Upper lobe of right lung (tissue), 1 donor: Measurements from ENCODE around the gene ITIH6. TPM values are rescaled to one million over a fixed set of nuclear protein-coding genes. Genes with fewer than 3 reads are reported as not detected.

Source experiments
- ATAC-seq: fragments of 200-7000 bp; cut with Tn5 transposase; one replicate; pipeline ENCODE4 v1.9.1; 2020; ENCODE audit warnings: mild to moderate bottlenecking, moderate library complexity
- DNase-seq: peaks from one replicate; pipeline ENCODE4 v3.0.0-alpha.2; 2020
- H3K27ac ChIP-seq: fragments of 200-600 bp; one replicate; pipeline ENCODE4 v1.8.0; 2022
- H3K27me3 ChIP-seq: fragments of 200-600 bp; one replicate; pipeline ENCODE4 v1.8.0; 2022; ENCODE audit warnings: mild to moderate bottlenecking
- H3K36me3 ChIP-seq: fragments of 200-600 bp; one replicate; pipeline ENCODE4 v1.8.0; 2022
- H3K4me1 ChIP-seq: fragments of 200-600 bp; one replicate; pipeline ENCODE4 v1.8.0; 2022
- H3K4me3 ChIP-seq: fragments of 200-600 bp; one replicate; pipeline ENCODE4 v1.8.0; 2022; ENCODE audit warnings: mild to moderate bottlenecking
- H3K9me3 ChIP-seq: fragments of 200-600 bp; one replicate; pipeline ENCODE4 v1.8.0; 2022
- intact Hi-C: fragments of 100-400 bp; cut with DNase I; formaldehyde crosslinking; loops from one replicate; pipeline ENCODE4 v1.11.0; 2022
- total RNA-seq: library from RNA; stranded (reverse); fragmentation: NEBNext Ultra II Directional; extraction: Animal tissue kit (Norgen Biotek cat#: 25700); gene quantifications from one replicate; pipeline ENCODE4 v1.2.1, GENCODE V29; 2021
- TF ChIP-seq, protein P1 (sequence below): fragments of 200-600 bp; IDR thresholded peaks from one replicate; pipeline ENCODE4 v1.8.0; 2022; ENCODE audit warnings: antibody characterized with exemption
- donor health status: DM: no; HTN: yes; CAD: no; lungs with severe emphysema.

Gene ITIH6
- total RNA-seq, 1 donor from 2014 or later: not detected

DNA sequence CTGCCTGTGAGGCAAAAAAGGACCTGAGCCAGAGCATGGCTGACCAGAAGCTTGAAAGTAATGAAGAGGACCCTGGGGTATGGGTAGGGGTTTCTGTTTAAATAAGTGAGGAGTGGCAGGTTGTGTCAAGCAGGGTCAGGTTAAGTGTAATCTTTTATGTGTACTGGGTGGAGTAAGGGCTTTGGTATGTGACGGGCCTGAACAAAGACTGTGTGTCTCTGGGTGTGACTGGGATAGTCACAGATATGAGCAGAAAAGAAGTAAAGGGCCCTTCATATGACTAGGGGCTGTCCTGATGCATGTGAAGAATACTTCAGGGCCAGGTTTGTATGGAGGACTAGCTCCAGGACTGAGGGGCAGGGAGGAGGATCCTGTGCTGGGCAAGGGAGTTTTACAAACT is 82.4 kb downstream of the ITIH6 start:
- TF ChIP-seq, protein P1, sequence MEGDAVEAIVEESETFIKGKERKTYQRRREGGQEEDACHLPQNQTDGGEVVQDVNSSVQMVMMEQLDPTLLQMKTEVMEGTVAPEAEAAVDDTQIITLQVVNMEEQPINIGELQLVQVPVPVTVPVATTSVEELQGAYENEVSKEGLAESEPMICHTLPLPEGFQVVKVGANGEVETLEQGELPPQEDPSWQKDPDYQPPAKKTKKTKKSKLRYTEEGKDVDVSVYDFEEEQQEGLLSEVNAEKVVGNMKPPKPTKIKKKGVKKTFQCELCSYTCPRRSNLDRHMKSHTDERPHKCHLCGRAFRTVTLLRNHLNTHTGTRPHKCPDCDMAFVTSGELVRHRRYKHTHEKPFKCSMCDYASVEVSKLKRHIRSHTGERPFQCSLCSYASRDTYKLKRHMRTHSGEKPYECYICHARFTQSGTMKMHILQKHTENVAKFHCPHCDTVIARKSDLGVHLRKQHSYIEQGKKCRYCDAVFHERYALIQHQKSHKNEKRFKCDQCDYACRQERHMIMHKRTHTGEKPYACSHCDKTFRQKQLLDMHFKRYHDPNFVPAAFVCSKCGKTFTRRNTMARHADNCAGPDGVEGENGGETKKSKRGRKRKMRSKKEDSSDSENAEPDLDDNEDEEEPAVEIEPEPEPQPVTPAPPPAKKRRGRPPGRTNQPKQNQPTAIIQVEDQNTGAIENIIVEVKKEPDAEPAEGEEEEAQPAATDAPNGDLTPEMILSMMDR: no peak
- Histone ChIP-seq H3K27me3 (no peaks in the 10 kb centered on the region), H3K4me3 (no peak overlapping the region), H3K36me3 (no peaks in the 10 kb centered on the region), H3K27ac (no peak overlapping the region), H3K4me1 (no peaks in the 10 kb centered on the region), H3K9me3 (no peaks in the 10 kb centered on the region)
- ATAC-seq (no peak), DNase-seq (no peak)
- intact Hi-C loops: no loop called here

DNA sequence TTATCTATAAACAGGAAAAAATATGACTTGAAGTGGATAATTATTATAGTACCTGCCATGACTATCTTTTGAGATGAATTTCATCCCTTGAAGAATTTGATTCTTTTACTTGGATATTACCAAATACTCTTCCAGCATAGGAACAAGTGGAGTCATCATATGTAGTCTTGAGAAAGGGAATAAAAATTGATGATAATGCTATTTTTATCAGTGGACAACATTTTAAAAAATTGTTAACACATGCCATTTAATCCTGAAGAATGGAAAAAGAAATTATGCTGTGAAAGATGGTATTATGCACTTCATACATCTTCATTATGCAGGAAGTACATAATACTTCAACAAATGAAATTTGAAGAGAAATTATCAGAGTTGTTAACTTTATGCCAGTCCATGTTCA is 83.6 kb downstream of the ITIH6 start:
- Histone ChIP-seq H3K4me3 (no peak overlapping the region), H3K36me3 (no peaks in the 10 kb centered on the region), H3K27ac (no peak overlapping the region), H3K4me1 (no peaks in the 10 kb centered on the region), H3K27me3 (no peaks in the 10 kb centered on the region), H3K9me3 (no peaks in the 10 kb centered on the region)
- TF ChIP-seq, protein P1: no peak
- ATAC-seq (no peak), DNase-seq (no peak)
- intact Hi-C loops: no loop called here

DNA sequence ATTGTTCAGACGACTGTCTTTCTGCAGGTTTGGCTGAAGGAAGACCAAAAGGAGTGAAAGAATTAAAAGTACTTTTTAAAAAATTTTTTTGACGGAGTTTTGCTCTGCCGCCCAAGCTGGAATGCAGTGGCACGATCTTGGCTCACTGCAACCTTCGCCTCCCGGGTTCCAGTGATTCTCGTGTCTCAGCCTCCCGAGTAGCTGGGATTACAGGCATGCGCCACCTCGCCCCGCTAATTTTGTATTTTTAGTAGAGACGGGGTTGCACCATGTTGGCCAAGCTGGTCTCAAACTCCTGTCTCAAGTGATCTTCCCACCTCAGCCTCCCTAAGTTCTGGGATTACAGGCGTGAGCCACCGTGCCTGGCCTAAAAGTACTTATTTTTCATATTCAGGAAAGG is 86.3 kb downstream of the ITIH6 start:
- Histone ChIP-seq H3K4me1 (no peaks in the 10 kb centered on the region), H3K4me3 (no peak overlapping the region), H3K36me3 (no peaks in the 10 kb centered on the region), H3K27ac (no peak overlapping the region), H3K27me3 (no peaks in the 10 kb centered on the region), H3K9me3 (no peaks in the 10 kb centered on the region)
- ATAC-seq (no peak), DNase-seq (no peak)
- intact Hi-C loops: no loop called here
- TF ChIP-seq, protein P1: no peak

DNA sequence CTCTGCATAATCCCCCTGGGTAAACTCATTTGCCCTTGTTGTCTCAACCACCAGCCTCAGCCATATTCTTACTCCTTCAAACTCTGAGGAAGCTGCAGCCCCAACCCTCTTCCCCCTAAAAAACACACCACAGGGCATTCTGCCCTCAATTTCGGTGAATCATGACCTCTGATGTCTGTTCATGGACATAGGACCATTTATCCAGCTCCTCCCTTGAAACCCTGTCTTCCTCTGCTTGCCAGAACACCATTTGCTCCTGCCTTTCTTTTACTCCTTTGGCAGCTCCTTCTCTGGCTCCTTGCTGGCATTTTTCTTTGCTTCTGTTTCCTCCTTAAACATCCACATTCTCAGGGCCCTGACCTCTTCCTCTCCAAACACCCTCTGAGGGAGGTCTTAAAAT is 87.1 kb downstream of the ITIH6 start:
- Histone ChIP-seq H3K9me3 (no peaks in the 10 kb centered on the region), H3K27ac (no peak overlapping the region), H3K4me1 (no peaks in the 10 kb centered on the region), H3K27me3 (no peaks in the 10 kb centered on the region), H3K4me3 (no peak overlapping the region), H3K36me3 (no peaks in the 10 kb centered on the region)
- no peak for DNase-seq
- no peak for ATAC-seq
- TF ChIP-seq, protein P1: no peak
- intact Hi-C loops: no loop called here

DNA sequence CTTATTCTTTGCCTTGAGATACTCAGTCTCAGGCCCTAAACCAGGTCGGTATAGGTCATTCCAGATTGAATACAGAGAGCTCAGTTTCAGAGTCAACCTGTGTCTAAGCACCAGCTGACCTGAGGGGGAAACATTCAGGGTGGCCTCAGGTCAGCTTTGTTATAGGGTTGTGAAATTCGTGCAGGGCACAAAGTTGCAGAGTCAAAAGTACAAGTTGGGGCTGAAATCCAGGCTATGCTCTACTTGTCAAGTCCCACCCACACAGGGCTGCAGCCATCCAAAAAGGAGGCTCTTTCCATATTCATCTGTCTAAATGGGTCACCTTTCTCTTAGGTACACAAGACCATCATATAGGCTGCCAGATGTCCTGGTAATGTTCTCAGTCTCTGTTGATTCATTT is 89.7 kb downstream of the ITIH6 start:
- Histone ChIP-seq H3K27ac (no peak overlapping the region), H3K4me1 (no peaks in the 10 kb centered on the region), H3K4me3 (no peak overlapping the region), H3K9me3 (no peaks in the 10 kb centered on the region), H3K27me3 (no peaks in the 10 kb centered on the region), H3K36me3 (no peaks in the 10 kb centered on the region)
- no peak for DNase-seq
- no peak for ATAC-seq
- TF ChIP-seq, protein P1: no peak
- intact Hi-C loops: no loop called here

Other genes starting within 250 kb of the ITIH6 start
- 98.4 TPM for gene MAGED2, start 9.5 kb upstream of the ITIH6 start, total RNA-seq
- gene TRO, start 122.6 kb upstream of the ITIH6 start, total RNA-seq: 2.7 TPM
- not detected for gene PFKFB1, start 195.9 kb upstream of the ITIH6 start, total RNA-seq
- gene APEX2, start 202.1 kb upstream of the ITIH6 start, total RNA-seq: 10.5 TPM
- gene ALAS2, start 232.7 kb upstream of the ITIH6 start, total RNA-seq: 0.78 TPM